Parathyroid adenoma (tissue), 2 donors: ENCODE measurements around the gene KRTAP5-6.

Experiments
- H2AFZ ChIP-seq: fragments of 300-600 bp; sonication (generic); one replicate; pipeline ENCODE4 v1.7.0; 2017; ENCODE audit warnings: antibody characterized with exemption, mild to moderate bottlenecking
- H3K27ac ChIP-seq: fragments of 300-600 bp; sonication (generic); one replicate; pipeline ENCODE4 v1.7.0; 2017
- H3K27me3 ChIP-seq: fragments of 300-600 bp; sonication (generic); one replicate; pipeline ENCODE4 v1.7.0; 2017; ENCODE audit warnings: low read length; ENCODE audit not compliant: control insufficient read depth, insufficient read depth
- H3K36me3 ChIP-seq: fragments of 300-600 bp; sonication (generic); one replicate; pipeline ENCODE4 v1.7.0; 2017; ENCODE audit warnings: low read length; ENCODE audit not compliant: control insufficient read depth, insufficient read depth
- H3K4me1 ChIP-seq: fragments of 300-600 bp; sonication (generic); one replicate; pipeline ENCODE4 v1.7.0; 2017; ENCODE audit warnings: control low read depth
- H3K4me2 ChIP-seq: fragments of 300-600 bp; sonication (generic); one replicate; pipeline ENCODE4 v1.7.0; 2017; ENCODE audit warnings: low read length
- H3K4me3 ChIP-seq: fragments of 300-600 bp; sonication (generic); one replicate; pipeline ENCODE4 v1.7.0; 2017; ENCODE audit warnings: low read depth, low read length
- H3K79me2 ChIP-seq: fragments of 300-600 bp; sonication (generic); one replicate; pipeline ENCODE4 v1.7.0; 2017; ENCODE audit warnings: control low read depth
- H3K9ac ChIP-seq: fragments of 300-600 bp; sonication (generic); one replicate; pipeline ENCODE4 v1.7.0; 2017; ENCODE audit warnings: mild to moderate bottlenecking
- H3K9me3 ChIP-seq: fragments of 300-600 bp; sonication (generic); one replicate; pipeline ENCODE4 v1.7.0; 2017; ENCODE audit warnings: low read length; ENCODE audit not compliant: control insufficient read depth
- CTCF ChIP-seq: fragments of 300-600 bp; sonication (generic); IDR thresholded peaks from one replicate; pipeline ENCODE4 v1.7.0; 2017; ENCODE audit warnings: antibody characterized with exemption, mild to moderate bottlenecking
- donor health status: primary hyperparathyroidism.

KRTAP5-6 gene

GRCh38 chr11:1705126-1706052, 8.4 kb downstream of the KRTAP5-6 start:
- no peak overlapping the region for H2AFZ ChIP-seq
- no peaks in the 10 kb centered on the region for H3K79me2 ChIP-seq
- H3K27me3 ChIP-seq: no peaks in the 10 kb centered on the region
- H3K4me1 ChIP-seq: no peaks in the 10 kb centered on the region
- H3K9me3 ChIP-seq: no peaks in the 10 kb centered on the region
- H3K36me3 ChIP-seq: no peaks in the 10 kb centered on the region
- no peak overlapping the region for H3K4me3 ChIP-seq
- TF ChIP-seq CTCF: no peak
- H3K9ac ChIP-seq: no peak overlapping the region
- H3K4me2 ChIP-seq: no peak overlapping the region
- H3K27ac ChIP-seq: no peak overlapping the region

DNA sequence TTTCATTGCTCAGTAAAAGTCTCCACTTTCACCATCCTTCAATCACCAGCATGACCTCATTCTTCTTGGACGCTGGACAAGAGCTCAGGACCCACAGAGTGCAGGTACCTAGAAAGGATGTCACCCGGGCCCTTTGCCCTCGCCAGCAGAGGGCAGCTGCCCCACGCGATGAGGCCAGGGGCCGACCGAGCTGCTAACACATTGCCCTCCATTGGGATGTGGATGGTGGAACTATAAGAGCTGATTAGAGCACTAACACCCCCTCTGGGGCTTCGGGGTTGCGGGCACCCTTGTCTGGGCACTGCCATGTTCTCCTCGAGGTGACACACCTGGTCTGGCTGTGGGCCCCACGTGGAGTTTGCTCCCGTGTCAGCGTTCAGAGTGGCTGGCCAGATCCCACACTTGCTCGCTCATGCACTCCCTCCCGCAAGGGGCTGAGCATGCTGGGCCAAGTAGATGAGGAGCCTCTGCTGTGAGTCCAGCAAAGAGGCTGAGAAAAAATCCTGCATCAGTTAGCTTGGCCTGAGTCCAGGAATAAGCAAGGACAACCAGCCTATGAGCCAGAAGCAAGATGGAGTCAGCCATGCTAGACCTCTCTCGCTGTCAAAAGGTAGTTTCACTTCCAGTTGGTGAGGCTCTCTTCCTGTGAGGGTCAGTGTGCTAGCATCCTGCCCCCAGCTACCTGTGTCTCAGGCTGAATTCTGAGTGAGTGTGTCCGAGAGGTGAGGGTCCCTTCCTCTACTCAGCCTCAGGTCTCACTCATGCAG, 9.8 kb downstream of the KRTAP5-6 start:
- no peaks in the 10 kb centered on the region for H3K4me1 ChIP-seq
- no peak overlapping the region for H2AFZ ChIP-seq
- H3K27me3 ChIP-seq: no peaks in the 10 kb centered on the region
- no peak overlapping the region for H3K9ac ChIP-seq
- H3K4me3 ChIP-seq: no peak overlapping the region
- no peak for TF ChIP-seq CTCF
- H3K79me2 ChIP-seq: no peaks in the 10 kb centered on the region
- H3K36me3 ChIP-seq: no peaks in the 10 kb centered on the region
- H3K27ac ChIP-seq: no peak overlapping the region
- H3K9me3 ChIP-seq: no peaks in the 10 kb centered on the region
- no peak overlapping the region for H3K4me2 ChIP-seq

DNA sequence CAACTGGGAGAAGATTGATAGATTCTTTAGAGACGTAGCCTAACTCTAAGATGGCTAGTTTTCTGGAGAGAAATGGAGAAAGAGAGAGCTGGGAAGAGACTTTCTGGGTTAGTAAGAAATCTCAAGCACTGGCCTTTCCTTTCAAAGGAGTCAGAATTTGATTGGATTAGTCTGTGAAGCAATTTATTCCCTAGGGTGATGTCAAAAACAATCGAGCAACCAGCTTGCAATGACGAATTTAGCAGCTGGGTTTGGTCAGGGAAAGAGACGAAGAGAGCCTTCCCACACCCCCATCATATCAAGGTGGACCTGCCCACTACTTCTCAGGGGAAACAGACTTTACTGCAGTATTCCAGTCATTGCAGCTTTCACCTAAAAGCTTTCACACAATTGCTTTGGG, 10.8 kb downstream of the KRTAP5-6 start:
- Histone ChIP-seq H3K27me3 (no peaks in the 10 kb centered on the region), H3K9ac (no peak overlapping the region), H3K36me3 (no peaks in the 10 kb centered on the region), H3K9me3 (no peaks in the 10 kb centered on the region), H3K4me1 (no peaks in the 10 kb centered on the region), H3K79me2 (no peaks in the 10 kb centered on the region), H3K4me2 (no peak overlapping the region), H2AFZ (no peak overlapping the region), H3K27ac (no peak overlapping the region), H3K4me3 (no peak overlapping the region)
- no peak for TF ChIP-seq CTCF

GRCh38 chr11:1708716-1709115, 11.7 kb downstream of the KRTAP5-6 start:
- no peaks in the 10 kb centered on the region for H3K79me2 ChIP-seq
- no peaks in the 10 kb centered on the region for H3K36me3 ChIP-seq
- TF ChIP-seq CTCF: no peak
- H2AFZ ChIP-seq: no peak overlapping the region
- no peaks in the 10 kb centered on the region for H3K27me3 ChIP-seq
- H3K9me3 ChIP-seq: no peaks in the 10 kb centered on the region
- H3K4me3 ChIP-seq: no peak overlapping the region
- no peak overlapping the region for H3K9ac ChIP-seq
- no peaks in the 10 kb centered on the region for H3K4me1 ChIP-seq
- H3K4me2 ChIP-seq: no peak overlapping the region
- H3K27ac ChIP-seq: no peak overlapping the region
